ENCODE data around the gene ZYX. TPM values are rescaled to one million over a fixed set of nuclear protein-coding genes. Genes with fewer than 3 reads are reported as not detected.

ZYX gene
- total and polyA plus RNA-seq, 9 of the 15 experiments (the other 6 are each of a cell fraction or from before 2014, with no cell fraction given) = 1.8 to 130 (median 15.7) TPM

GRCh38 chr7:143387156-143387975 is 6.2 kb downstream of the ZYX start (continued):
- TF ChIP-seq STAG1 (CRISPR knock-in tag; IDR thresholded peaks at IDR 0.05; ENCODE audit: borderline replicate concordance) = no peak
- no peak for TF ChIP-seq PHB (CRISPR knock-in tag; IDR thresholded peaks at IDR 0.05)
- no peak for TF ChIP-seq MAFG (tag; conservative IDR thresholded peaks at IDR 0.05)
- TF ChIP-seq TCFL5 (CRISPR knock-in tag; conservative IDR thresholded peaks at IDR 0.05) = no peak
- TF ChIP-seq GABPB1 (CRISPR knock-in tag; IDR thresholded peaks at IDR 0.05) = peak; percentile 19; the same call in 1 of the 2 replicates
- TF ChIP-seq TBL1XR1 (IDR thresholded peaks at IDR 0.05; ENCODE audit: low read length in 2 of 2) = no peak
- TF ChIP-seq POLR2AphosphoS2 (IDR thresholded peaks at IDR 0.05; ENCODE audit: low read length) = peak; percentile 54; the same call in 1 of the 2 replicates
- no peak for TF ChIP-seq HNRNPLL (IDR thresholded peaks at IDR 0.05; ENCODE audit: low read depth, low read length, poor library complexity, severe bottlenecking)
- TF ChIP-seq TFE3 (CRISPR knock-in tag; IDR thresholded peaks at IDR 0.05) = no peak
- peak; percentile 24 for TF ChIP-seq CHD7 (IDR thresholded peaks at IDR 0.05; ENCODE audit: low read depth, low read length)
- TF ChIP-seq ATF1 (CRISPR knock-in tag; IDR thresholded peaks at IDR 0.05) = no peak
- TF ChIP-seq ATF1 (tag; IDR thresholded peaks at IDR 0.05) = no peak
- TF ChIP-seq ZBTB43 (CRISPR knock-in tag; IDR thresholded peaks at IDR 0.05) = 0 out of 2 replicates have a peak, but pooled peaks have one; percentile 31
- TF ChIP-seq ZKSCAN3 (CRISPR knock-in tag; IDR thresholded peaks at IDR 0.05) = no peak

All from K562 (cell line).